Right lobe of liver (tissue), 6 donors: Measurements from ENCODE around the gene TMEM131. TPM values are rescaled to one million over a fixed set of nuclear protein-coding genes. Genes with fewer than 3 reads are reported as not detected.
A peak's percentile ranks its signal among the peaks of the same experiment; 100 is the strongest.

ENCODE experiments used
- ATAC-seq, 4 donors: fragments of 200-7000 bp; cut with Tn5 transposase; one replicate each; pipeline ENCODE4 v1.9.1; 2020; ENCODE audit warnings: mild to moderate bottlenecking in 4 of 4, moderate library complexity in 4 of 4
- DNase-seq, 3 donors: peaks; one replicate each; pipeline ENCODE4 v3.0.0-alpha.2; 2020
- H3K27ac ChIP-seq, 3 donors: fragments of 200-600 bp; one replicate each; pipeline ENCODE4 v1.8.0; 2022
- H3K27me3 ChIP-seq, 2 donors: fragments of 200-600 bp; one replicate each; pipeline ENCODE4 v1.8.0; 2022
- H3K36me3 ChIP-seq, 4 donors: fragments of 200-600 bp; sonication (generic) in 1 of 4; one replicate each; pipeline versions ENCODE4 v1.5.1 to v1.8.0; 2017 to 2022; ENCODE audit warnings: control low read depth in 1 of 4
- H3K4me1 ChIP-seq, 4 donors: fragments of 200-600 bp; sonication (generic) in 1 of 4; one replicate each; pipeline versions ENCODE4 v1.5.1 to v1.8.0; 2017 to 2022; ENCODE audit warnings: control low read depth in 1 of 4
- H3K4me3 ChIP-seq, 3 donors: fragments of 200-600 bp; one replicate each; pipeline ENCODE4 v1.8.0; 2022
- H3K9me3 ChIP-seq, 4 donors: fragments of 200-600 bp; sonication (generic) in 1 of 4; one replicate each; pipeline versions ENCODE4 v1.5.1 to v1.8.0; 2017 to 2022; ENCODE audit warnings: control low read depth in 1 of 4
- CTCF ChIP-seq, 4 donors: fragments of 200-600 bp in 3 of 4; fragments of 450-650 bp in 1 of 4; IDR thresholded peaks; one replicate each; pipeline versions ENCODE4 v1.5.1 to v1.8.0; 2016 to 2022; ENCODE audit warnings: antibody characterized with exemption in 4 of 4, mild to moderate bottlenecking in 2 of 4
- POLR2A ChIP-seq: fragments of 450-650 bp; IDR thresholded peaks from one replicate; pipeline ENCODE4 v1.6.1; 2017; ENCODE audit warnings: antibody characterized with exemption, mild to moderate bottlenecking
- WGBS: methylation state at CpG from one replicate; pipeline ENCODE4 v1.1.6; 2018; ENCODE audit warnings: low coverage, low lambda C conversion rate; ENCODE audit not compliant: insufficient coverage; ENCODE audit errors: missing lambda C conversion rate; 5-methylcytosine and 5-hydroxymethylcytosine counted together
- intact Hi-C, 2 donors: fragments of 100-400 bp; cut with DNase I; formaldehyde crosslinking; loops; one replicate each; pipeline versions ENCODE4 v1.11.2 to v1.14.1; 2022
- total RNA-seq, 6 experiments: library from RNA; depleted of rRNA in 2 of 6; stranded (reverse); fragments of >200 nt in 2 of 6; fragmentation: NEBNext Ultra II Directional in 3 of 6; extraction: Animal tissue kit (Norgen Biotek cat#: 25700) in 3 of 6; gene quantifications; one replicate each; pipeline versions ENCODE4 v1.1.0 to v1.2.4, GENCODE V29; 2016 to 2023
- donor health status: DM: no; HTN: yes; CAD: no.
- donor health status: DM: no; HTN: no; CAD: no.
- donor health status: DM: no; HTN: no; CAD: no.
- donor health status: DM: no; HTN: yes; CAD: no.
- donor health status: DM: no; HTN: yes; CAD: no.

TMEM131 gene
- total RNA-seq, 6 experiments from 2014 or later: 14.8 to 34.0 (median 17.8) TPM

- Histone ChIP-seq H3K9me3 (no peaks in the 10 kb centered on the region), H3K36me3 (no peaks in the 10 kb centered on the region), H3K27ac (no peak overlapping the region), H3K4me3 (no peak overlapping the region), H3K4me1 (peaks cover 0 to 7% (median 0%) of the 10 kb centered on the region in 4 donors), H3K27me3 (no peaks in the 10 kb centered on the region)
- TF ChIP-seq CTCF (IDR thresholded peaks at IDR 0.05) (no peak), POLR2A (no peak)
- DNase-seq (no peak), ATAC-seq (no peak)
- WGBS: 86% methylated on average over 3 of the region's 6 CpGs
- intact Hi-C loops: no loop called here
These were observed 43.4 kb downstream of the TMEM131 start for GRCh38 chr2:97952357-97952756.

- H3K9me3 ChIP-seq: no peaks in the 10 kb centered on the region
- DNase-seq (no peak), ATAC-seq (peak in 2 of 4 donors; percentile 10 to 35)
- no peak overlapping the region for H3K27ac ChIP-seq
- H3K27me3 ChIP-seq: no peaks in the 10 kb centered on the region
- H3K4me1 ChIP-seq: peaks cover 0 to 4% (median 0%) of the 10 kb centered on the region in 4 donors
- intact Hi-C loops: no loop called here
- TF ChIP-seq CTCF (IDR thresholded peaks at IDR 0.05) (no peak), POLR2A (no peak)
- no peak overlapping the region for H3K4me3 ChIP-seq
- no peaks in the 10 kb centered on the region for H3K36me3 ChIP-seq
- no CpG with 5 or more reads among the region's 2 CpGs for WGBS
These were observed 44.5 kb downstream of the TMEM131 start for GRCh38 chr2:97951155-97951680.

- Histone ChIP-seq H3K4me3 (no peak overlapping the region), H3K9me3 (no peaks in the 10 kb centered on the region), H3K27ac (no peak overlapping the region), H3K36me3 (no peaks in the 10 kb centered on the region), H3K27me3 (no peaks in the 10 kb centered on the region), H3K4me1 (peaks cover 0 to 4% (median 0%) of the 10 kb centered on the region in 4 donors)
- no peak for ATAC-seq
- no peak for DNase-seq
- WGBS: 83% methylated on average over 3 of the region's 3 CpGs
- TF ChIP-seq POLR2A: no peak
- TF ChIP-seq CTCF (IDR thresholded peaks at IDR 0.05): no peak
- intact Hi-C loops: no loop called here
These were observed 45.2 kb downstream of the TMEM131 start for GRCh38 chr2:97950329-97951154.

- Histone ChIP-seq H3K4me3 (no peak overlapping the region), H3K9me3 (no peaks in the 10 kb centered on the region), H3K4me1 (peaks cover 0 to 4% (median 0%) of the 10 kb centered on the region in 4 donors), H3K27ac (no peak overlapping the region), H3K27me3 (no peaks in the 10 kb centered on the region), H3K36me3 (no peaks in the 10 kb centered on the region)
- ATAC-seq (peak in 1 of 4 donors; percentile 23), DNase-seq (no peak)
- TF ChIP-seq CTCF (IDR thresholded peaks at IDR 0.05) (no peak), POLR2A (no peak)
- WGBS: 89% methylated on average over 4 of the region's 4 CpGs
- intact Hi-C loops: no loop called here
These were observed 46.8 kb downstream of the TMEM131 start for GRCh38 chr2:97948926-97949325.
